Measurements from ENCODE around the gene CFAP210. TPM values are rescaled to one million over a fixed set of nuclear protein-coding genes. Genes with fewer than 3 reads are reported as not detected.

CFAP210 gene
- polyA plus RNA-seq, 3 donors: not detected

- H3K4me3 Mint-ChIP-seq: peak overlapping the region in 1 of 2 donors; percentile 31
These were observed 37.9 kb upstream of the CFAP210 start for GRCh38 chr2:169732075-169732474.

GRCh38 chr2:169729274-169729605 lies 35.0 kb upstream of the CFAP210 start:
- no peaks in the 10 kb centered on the region for H3K36me3 ChIP-seq (replicated peaks in 1 of 2; ENCODE audit: control insufficient read depth in 1 of 2, insufficient read depth in 2 of 2, low read length in 2 of 2)
- Mint-ChIP-seq H3K4me1 (peaks cover 8% of the 10 kb centered on the region), H3K27me3 (ENCODE audit: low read depth in 3 of 3) (peaks cover 13 to 21% (median 14%) of the 10 kb centered on the region in 3 donors), H3K27ac (no peak overlapping the region), H3K36me3 (no peaks in the 10 kb centered on the region), H3K9me3 (peaks cover 0 to 3% (median 0%) of the 10 kb centered on the region in 7 donors), H3K4me3 (no peak overlapping the region)
- H3K4me1 ChIP-seq (ENCODE audit: control insufficient read depth in 1 of 2, insufficient read depth in 2 of 2, low read length in 2 of 2): peaks cover 5 to 9% of the 10 kb centered on the region in 2 donors
- H2AFZ ChIP-seq (ENCODE audit: insufficient read depth, low read depth, low read length, poor library complexity, severe bottlenecking): no peak overlapping the region
- no peak overlapping the region for H3K27ac ChIP-seq (ENCODE audit: low read depth in 1 of 2, low read length in 2 of 2)
- H3K4me3 ChIP-seq (replicated peaks in 1 of 3; ENCODE audit: low read depth in 2 of 3, low read length in 3 of 3): no peak overlapping the region
- no peak for DNase-seq
- H3K9ac ChIP-seq (ENCODE audit: insufficient read depth, low read length, poor library complexity, severe bottlenecking): no peak overlapping the region
- TF ChIP-seq CTCF (IDR thresholded peaks at IDR 0.05): no peak
- H3K4me2 ChIP-seq (replicated peaks; ENCODE audit: extremely low read depth, low read length, poor library complexity, severe bottlenecking): no peak overlapping the region
- peaks cover 4 to 11% of the 10 kb centered on the region in 2 donors for H3K27me3 ChIP-seq (ENCODE audit: control insufficient read depth in 2 of 2, insufficient read depth in 2 of 2, low read length in 2 of 2)
- no peaks in the 10 kb centered on the region for H3K79me2 ChIP-seq (ENCODE audit: insufficient read depth, low read length)
- intact Hi-C loops (cut with micrococcal nuclease): no loop called here
- no peaks in the 10 kb centered on the region for H4K20me1 ChIP-seq (ENCODE audit: insufficient read depth, low read length)
- H3K9me3 ChIP-seq (replicated peaks in 1 of 2; ENCODE audit: control insufficient read depth in 1 of 2, insufficient read depth in 1 of 2, low read length in 2 of 2): no peaks in the 10 kb centered on the region
- no CpG with 5 or more reads among the region's 1 CpG for WGBS (ENCODE audit: insufficient coverage)

More at GRCh38 chr2:169732075-169732474, 37.9 kb upstream of the CFAP210 start:
- Histone ChIP-seq H2AFZ (ENCODE audit: insufficient read depth, low read depth, low read length, poor library complexity, severe bottlenecking) (no peak overlapping the region), H3K79me2 (ENCODE audit: insufficient read depth, low read length) (no peaks in the 10 kb centered on the region), H3K4me2 (replicated peaks; ENCODE audit: extremely low read depth, low read length, poor library complexity, severe bottlenecking) (no peak overlapping the region), H3K27me3 (ENCODE audit: control insufficient read depth in 2 of 2, insufficient read depth in 2 of 2, low read length in 2 of 2) (peaks cover 14 to 20% of the 10 kb centered on the region in 2 donors), H3K9ac (ENCODE audit: insufficient read depth, low read length, poor library complexity, severe bottlenecking) (no peak overlapping the region), H3K27ac (ENCODE audit: low read depth in 1 of 2, low read length in 2 of 2) (no peak overlapping the region), H4K20me1 (ENCODE audit: insufficient read depth, low read length) (no peaks in the 10 kb centered on the region), H3K4me1 (ENCODE audit: control insufficient read depth in 1 of 2, insufficient read depth in 2 of 2, low read length in 2 of 2) (peaks cover 9 to 13% of the 10 kb centered on the region in 2 donors), H3K9me3 (replicated peaks in 1 of 2; ENCODE audit: control insufficient read depth in 1 of 2, insufficient read depth in 1 of 2, low read length in 2 of 2) (no peaks in the 10 kb centered on the region), H3K4me3 (replicated peaks in 1 of 3; ENCODE audit: low read depth in 2 of 3, low read length in 3 of 3) (no peak overlapping the region), H3K36me3 (replicated peaks in 1 of 2; ENCODE audit: control insufficient read depth in 1 of 2, insufficient read depth in 2 of 2, low read length in 2 of 2) (no peaks in the 10 kb centered on the region)
- Mint-ChIP-seq H3K4me1 (peaks cover 13% of the 10 kb centered on the region), H3K27ac (peak overlapping the region in 1 of 7 donors; percentile 0), H3K27me3 (ENCODE audit: low read depth in 3 of 3) (peaks cover 18 to 28% (median 22%) of the 10 kb centered on the region in 3 donors), H3K9me3 (peaks cover 0 to 3% (median 0%) of the 10 kb centered on the region in 7 donors), H3K36me3 (no peaks in the 10 kb centered on the region)
- TF ChIP-seq CTCF (IDR thresholded peaks at IDR 0.05): no peak
- 90% methylated on average over 2 of the region's 5 CpGs for WGBS (ENCODE audit: insufficient coverage)
- DNase-seq: no peak
- intact Hi-C loops (cut with micrococcal nuclease): no loop called here

Measured in CD14-positive monocyte (primary cell).